Measurements from ENCODE around the gene E2F8.

Gene E2F8

DNA sequence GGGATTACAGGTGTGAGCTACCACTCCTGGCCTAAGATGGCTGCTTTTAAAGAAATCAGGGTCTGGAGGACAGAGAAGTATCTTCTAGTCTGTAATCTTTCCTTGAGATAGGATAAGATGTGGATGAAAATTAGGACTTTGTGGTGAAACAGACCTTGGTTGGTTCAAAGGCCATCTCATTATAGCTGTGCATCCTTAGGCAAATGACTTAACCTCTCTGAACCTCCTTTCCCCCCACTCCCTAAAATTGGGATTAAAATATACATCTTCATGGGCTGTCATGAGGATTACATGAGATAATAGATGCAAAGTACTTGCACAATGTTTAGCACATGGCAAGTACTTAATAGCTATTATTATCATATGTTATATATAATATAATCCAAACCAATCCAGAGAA, 10.8 kb upstream of the E2F8 start:
- no peak for DNase-seq

GRCh38 chr11:19246816-19247215, 6.1 kb upstream of the E2F8 start:
- no peak for DNase-seq

DNA sequence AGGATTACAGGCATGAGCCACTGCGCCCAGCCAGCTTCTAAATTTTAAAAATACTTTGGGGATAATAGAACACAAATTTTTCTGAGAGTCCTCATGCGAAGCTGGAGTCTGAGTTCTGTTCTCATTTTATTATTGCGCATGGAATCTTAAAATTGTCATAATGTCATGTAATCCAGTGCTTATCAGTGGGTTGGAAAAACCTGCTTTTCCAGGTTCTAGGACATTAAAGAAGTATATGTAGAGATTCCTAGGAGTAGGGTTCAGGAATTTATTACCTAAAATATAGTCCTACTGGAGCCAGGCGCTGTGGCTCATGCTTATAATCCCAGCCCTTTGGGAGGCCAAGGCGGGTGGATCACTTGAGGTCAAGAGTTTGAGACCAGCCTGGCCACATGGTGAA, 4.6 kb upstream of the E2F8 start:
- no peak for DNase-seq

GRCh38 chr11:19244621-19245020, 3.9 kb upstream of the E2F8 start:
- no peak for DNase-seq

- no peak for DNase-seq
Observed at GRCh38 chr11:19244084-19244483, 3.3 kb upstream of the E2F8 start.

DNA sequence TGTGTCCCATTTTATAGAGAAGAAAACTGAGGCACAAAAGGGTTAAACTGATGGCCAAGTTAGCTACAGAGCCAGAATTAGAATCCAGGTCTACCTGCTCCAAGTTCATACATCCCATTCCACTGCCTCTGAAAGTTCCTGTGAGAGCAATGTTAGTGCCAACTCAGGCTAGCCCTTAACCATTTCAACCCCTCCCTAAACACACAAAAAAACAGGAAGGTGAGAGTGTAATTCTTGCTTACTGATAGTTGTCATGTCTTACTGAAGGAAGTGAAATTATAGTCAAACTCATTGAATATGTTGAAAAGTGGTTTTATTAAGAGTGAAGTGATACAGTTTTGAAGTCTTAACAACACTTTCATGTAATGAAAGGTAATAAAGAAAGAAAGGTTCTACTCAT, 2.9 kb upstream of the E2F8 start:
- no peak for DNase-seq

- DNase-seq: peak; percentile 14
Observed at GRCh38 chr11:19243143-19243542, 2.4 kb upstream of the E2F8 start.

DNA sequence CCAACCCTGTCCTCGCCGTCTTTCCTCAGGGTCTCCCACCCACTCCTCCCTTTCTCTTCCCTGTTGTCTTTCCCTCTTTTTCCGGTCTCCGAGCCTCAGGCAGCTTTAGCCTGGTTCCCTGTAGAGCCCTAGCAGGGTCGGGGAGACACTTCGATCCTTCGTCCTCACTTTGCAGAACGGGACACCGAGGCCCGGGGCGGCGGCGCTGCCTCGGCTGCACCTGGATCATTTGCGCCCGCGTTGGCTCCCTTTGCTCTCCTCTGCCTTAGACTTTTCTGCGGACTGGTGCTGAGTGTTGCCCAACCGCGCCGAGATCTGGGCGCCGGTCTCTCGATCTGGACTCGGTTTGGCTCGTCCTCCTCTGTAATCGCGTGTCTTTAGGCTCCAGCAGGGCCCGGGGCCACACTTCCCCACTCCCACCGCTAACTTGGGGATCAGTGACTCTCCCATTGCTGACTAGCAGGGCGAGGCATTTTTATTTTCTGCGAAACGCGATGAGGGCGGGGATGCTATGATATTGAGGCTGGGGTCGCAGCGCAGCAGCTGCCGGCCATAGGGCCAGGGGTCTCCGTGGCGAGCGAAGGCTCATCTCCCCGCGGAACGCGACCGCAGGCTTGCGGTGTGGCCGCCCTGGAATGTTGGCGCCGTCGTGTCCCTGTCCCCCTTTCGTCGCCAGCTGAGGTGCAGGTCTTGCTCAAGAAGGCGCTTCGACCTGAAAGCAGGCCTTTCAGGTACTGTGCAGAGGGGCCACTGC, 1.6 kb upstream of the E2F8 start:
- DNase-seq: no peak

GRCh38 chr11:19241260-19242178, 774 bp upstream of the E2F8 start:
- DNase-seq: peak; percentile 62

GRCh38 chr11:19239039-19239438, 1.7 kb downstream of the E2F8 start:
- no peak for DNase-seq

GRCh38 chr11:19237813-19238212, 2.9 kb downstream of the E2F8 start:
- DNase-seq: no peak

DNA sequence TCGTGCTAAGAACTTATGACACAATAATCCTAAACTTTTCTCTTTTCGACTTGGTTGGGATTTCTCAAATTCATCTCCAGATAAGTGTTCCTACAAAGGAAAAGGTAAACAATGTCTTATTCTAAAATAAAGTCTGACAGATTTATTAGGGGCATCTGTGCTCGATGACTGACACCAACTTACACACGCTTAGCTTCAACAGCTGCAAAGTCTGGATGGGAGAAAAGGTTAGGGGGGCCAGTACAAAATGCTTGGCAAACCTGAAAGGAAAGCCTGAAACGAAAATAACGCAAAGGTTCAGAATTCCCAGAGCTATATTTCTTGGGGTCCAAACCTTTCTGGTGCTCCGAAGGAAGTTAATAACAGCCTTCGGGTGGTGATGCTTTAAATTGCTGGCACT, 3.4 kb downstream of the E2F8 start:
- DNase-seq: no peak

GRCh38 chr11:19234231-19234817, 6.4 kb downstream of the E2F8 start:
- no peak for DNase-seq

DNA sequence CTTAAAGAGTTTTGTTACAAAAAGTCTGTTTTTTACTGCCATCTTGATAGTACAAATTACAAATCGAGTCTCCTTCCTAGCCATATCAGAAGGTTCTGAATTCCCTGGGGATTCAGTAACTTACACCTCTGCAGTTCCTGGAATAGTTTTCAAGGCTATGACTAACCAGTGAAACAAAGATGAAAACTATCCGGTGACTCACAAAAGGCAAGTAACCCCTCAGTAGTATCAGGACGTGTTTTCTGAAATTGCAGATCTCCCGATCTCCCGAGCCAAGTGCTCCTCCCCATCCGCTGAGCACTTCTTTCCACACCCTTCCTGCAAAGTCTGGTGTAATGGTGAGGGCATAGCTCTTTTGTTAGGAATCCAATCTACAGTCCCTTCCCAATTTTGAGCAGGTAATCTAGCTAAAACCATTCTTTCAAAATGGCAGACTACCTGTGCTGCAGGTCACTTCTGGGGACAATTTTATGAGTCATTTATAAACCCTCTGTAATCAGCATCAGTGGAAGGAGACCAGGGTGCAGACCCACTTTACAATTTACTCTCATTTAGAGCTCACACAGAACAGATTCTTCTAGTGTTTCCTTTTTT, 7.7 kb downstream of the E2F8 start:
- no peak for DNase-seq

- DNase-seq: no peak
Observed at GRCh38 chr11:19229671-19230070, 11.1 kb downstream of the E2F8 start.

GRCh38 chr11:19228968-19229367, 11.8 kb downstream of the E2F8 start:
- DNase-seq: no peak

- no peak for DNase-seq
Observed at GRCh38 chr11:19226378-19227195, 14.2 kb downstream of the E2F8 start.

DNA sequence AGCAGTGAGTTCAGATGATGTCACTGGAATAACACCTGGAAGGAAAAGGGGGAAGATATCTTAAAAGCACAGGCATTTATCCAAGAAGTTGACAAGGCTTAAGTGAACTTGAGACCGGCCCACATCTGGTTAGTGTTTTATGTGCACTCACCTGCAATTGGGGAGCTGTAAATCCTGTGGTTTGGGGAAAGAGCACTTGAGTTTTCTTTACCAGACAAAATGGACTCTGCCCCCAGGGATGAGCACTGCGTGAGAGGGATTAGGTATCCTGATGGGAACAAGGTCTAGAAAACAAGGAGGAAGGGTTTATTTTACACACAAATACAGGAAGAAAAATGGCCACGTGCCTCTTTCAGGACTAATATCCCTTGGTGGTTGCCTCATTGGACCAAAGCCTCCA, 15.2 kb downstream of the E2F8 start:
- no peak for DNase-seq

DNA sequence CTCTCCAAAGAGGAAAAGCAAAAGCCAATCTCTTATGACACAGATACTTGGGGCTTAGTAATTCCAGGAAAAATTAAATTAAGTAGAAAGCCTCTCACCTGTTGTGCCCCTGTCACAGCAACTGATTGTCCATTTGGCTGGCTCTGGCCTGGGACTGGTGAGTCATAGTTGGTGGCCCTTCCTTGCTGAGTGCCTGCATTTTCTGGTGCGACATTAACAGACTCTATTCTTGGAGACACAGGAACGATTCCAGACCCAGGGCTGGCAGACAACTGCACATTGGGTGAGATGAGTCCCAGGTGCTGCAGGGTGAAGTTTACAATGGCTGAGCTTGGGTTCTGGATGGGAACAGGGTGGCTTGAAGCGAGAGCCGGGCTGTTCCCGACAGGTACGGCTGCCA, 15.6 kb downstream of the E2F8 start:
- no peak for DNase-seq

- no peak for DNase-seq
Observed at GRCh38 chr11:19220903-19221724, 19.6 kb downstream of the E2F8 start.

DNA sequence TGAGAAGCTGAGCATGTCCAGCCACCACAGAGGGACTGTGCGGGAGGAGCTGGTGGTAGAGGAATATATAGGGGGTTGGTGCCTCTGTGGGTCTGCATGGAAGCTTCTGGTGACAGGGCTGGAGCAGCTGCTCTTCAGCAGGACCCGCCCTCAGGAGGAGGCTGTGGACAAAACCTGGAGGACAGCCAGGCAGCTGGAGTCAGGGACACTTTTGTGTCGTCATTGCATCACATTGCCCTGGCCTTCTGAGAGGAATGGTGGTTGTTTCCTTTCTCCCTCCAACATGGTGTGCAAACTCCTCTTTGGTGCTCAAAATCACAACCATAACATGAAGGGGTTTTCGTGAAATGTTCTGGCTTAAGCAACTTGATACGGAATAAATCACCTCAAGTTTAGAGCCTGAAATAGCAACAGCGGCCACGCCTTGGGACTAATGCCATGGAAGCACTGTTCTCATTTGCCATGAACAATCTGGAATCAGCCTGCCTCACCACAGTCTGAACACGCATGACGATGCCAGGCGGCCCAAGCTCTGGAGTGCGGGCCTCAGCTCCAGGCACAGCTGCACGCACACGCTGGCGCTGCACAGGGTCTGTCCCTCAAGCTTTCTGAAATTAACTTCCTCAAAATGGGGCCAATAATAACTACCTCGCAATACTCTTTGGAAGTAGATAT, 21.8 kb downstream of the E2F8 start:
- no peak for DNase-seq
